HG02852 (cell line): Measurements from ENCODE around the gene DNAAF3.
"Not testable (repeated sequence)": the region's sequence is repeated elsewhere in the genome, so short reads cannot be mapped to it uniquely, and the experiment has no call there.

Experiments
- ATAC-seq: cut with Tn5 transposase; IDR thresholded peaks from one replicate; pipeline ENCODE4 v1.9.1; 2021; ENCODE audit warnings: mild to moderate bottlenecking, moderate library complexity; ENCODE audit not compliant: unreplicated experiment

The DNAAF3 gene

DNA sequence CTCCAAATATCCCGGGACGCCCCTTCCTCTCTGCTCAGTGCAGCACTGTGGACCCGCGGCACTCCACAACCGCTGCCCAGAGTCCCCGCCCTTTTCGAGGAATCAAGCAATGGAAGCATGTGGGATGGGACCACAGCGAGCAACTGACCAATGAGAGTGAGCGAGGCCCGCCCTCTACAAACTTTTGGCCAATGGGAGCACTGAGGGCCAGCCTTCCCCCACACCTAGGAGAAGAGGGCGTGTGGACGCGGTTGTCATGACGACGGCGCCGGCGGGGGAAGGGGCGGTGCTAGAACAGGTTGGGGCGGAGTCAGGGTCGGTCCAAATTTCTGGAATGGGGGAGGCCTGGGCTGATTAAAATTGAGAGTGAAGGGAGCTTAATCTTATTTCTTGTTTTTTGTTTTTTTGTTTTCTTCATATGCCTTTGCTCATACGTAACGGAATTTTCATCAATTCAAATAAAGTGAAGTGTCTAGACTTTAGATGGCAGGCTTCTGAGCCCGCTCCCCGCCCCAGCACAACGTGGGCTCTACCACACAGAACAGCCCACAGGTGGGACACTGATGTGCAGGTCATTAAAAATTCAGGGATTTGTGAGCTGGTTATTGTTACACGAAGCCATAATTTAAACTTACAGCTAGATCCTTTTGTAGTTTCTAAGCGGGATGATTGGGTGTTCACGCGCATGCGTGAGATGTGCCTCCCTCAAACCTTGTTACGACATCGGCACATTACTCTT, at the start of gene DNAAF3:
Gene DNAAF3, minus strand, starts transcription at position 84 of the 739 bp plus-strand sequence. CDS start 200 bp downstream, outside the sequence.
- peak; percentile 61 for ATAC-seq

DNA sequence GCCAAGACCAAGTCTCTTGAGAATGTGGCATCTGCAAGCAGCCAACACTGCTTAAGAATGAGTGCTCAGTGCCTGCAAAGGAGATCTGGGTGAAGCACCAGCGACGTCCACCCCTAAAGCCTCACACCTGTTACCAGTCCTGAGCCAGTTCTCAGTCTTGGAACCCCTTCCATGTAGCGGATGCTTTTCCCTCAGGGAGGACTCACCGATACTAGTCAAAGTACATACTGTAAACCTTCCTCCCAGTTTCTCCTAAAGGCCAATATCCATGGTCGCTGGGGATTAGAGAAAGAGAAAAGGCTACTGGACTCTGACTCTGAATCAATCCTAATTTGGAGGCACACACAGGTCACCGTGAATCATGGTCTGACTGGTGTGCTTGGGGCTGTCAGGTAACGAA, 47.1 kb upstream of the DNAAF3 start:
- ATAC-seq, result no peak

DNA sequence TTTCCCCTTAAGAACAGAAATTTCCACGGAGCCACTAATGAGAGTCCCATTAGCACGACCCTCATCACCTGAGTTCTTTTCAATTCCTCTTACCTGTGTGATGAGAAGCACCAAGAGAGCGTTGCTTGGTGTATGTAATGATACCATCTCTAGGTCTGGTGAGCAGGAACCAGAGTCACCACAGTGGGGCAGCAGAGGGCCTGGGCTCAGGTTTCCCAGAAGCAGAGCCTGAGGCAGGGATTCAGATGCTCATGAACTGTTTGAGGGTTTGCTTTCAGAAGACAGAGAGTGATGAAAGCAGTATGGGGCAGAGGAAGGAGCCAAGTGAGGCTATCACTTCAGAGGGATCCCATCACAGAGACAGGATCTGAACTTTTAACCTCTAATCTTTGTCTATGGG, 46.0 kb upstream of the DNAAF3 start:
- ATAC-seq, result no peak

DNA sequence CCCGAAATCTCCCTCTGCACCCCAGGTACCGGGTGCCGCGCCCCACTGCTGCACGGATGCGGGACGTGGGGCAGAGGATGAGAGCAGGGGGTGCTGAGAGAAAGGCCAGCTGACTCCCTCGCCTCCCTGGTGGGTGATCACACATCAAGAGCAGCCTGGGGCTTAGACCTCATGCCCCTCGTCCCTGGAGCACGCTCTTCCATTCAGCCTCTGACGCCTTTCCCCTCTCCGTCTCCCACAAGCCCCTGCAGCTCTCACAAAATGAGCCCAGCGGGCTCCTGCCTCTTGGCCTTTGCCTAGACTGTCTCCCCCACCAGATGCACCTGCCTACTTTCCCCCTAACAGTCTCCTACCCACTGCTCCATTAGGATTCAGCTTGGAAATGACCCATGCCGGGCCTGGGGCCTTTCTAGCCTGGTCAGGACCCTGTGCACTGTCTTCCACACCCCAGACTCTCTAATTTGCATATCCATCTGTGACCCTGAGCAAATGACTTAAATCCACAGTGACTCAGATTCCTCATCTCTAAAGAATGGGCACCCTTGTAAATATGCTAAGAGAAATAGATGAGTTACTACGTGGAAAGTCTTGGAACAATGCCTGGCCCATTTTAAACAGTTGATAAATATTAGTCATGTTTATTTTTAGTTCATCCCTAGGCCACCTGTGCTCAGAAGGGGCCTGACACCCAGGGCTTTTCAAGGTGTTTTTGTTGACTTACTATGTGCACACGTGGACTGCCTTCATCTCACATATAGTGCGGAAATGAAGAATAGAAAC, 43.5 kb upstream of the DNAAF3 start:
- no peak for ATAC-seq

DNA sequence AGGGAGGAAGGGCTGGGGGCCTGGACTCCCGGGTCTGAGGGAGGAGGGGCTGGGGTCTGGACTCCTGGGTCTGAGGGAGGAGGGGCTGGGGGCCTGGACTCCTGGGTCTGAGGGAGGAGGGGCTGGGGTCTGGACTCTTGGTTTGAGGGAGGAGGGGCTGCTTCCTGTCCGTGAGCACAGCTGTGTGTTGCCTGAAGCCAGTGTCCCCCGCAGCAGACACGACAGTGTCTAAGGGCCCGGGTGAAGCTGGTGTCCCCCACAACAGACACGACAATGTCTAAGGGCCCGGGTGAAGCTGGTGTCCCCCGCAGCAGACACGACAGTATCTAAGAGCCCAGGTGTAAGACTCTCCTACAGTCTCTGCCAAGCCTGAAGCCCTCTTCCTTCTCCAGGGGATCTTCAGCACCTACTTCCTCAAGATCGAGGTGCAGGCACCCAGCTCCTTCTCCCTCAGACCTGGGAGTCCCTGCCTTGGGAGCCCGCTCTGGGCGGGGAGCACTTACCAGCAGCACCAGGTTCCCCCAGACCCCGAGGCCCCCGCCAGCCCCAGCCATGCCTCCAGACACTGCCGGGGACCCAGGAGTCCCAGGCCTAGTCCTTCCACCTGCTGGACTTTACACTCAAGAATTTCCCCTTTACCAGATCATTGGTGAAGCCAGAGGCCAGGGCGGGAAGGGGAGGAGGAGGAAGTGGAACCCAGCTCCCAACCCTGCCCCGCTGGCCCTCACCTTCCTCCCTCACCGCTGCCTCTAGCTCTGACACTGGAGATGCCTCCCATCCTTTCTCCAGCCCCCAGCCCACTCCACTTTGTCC, 42.7 kb upstream of the DNAAF3 start, which contains the start of gene PTPRH:
Gene PTPRH, minus strand, starts transcription at position 622 of the 813 bp plus-strand sequence. Its CDS starts 68 bp downstream, at position 554.
- no peak for ATAC-seq

DNA sequence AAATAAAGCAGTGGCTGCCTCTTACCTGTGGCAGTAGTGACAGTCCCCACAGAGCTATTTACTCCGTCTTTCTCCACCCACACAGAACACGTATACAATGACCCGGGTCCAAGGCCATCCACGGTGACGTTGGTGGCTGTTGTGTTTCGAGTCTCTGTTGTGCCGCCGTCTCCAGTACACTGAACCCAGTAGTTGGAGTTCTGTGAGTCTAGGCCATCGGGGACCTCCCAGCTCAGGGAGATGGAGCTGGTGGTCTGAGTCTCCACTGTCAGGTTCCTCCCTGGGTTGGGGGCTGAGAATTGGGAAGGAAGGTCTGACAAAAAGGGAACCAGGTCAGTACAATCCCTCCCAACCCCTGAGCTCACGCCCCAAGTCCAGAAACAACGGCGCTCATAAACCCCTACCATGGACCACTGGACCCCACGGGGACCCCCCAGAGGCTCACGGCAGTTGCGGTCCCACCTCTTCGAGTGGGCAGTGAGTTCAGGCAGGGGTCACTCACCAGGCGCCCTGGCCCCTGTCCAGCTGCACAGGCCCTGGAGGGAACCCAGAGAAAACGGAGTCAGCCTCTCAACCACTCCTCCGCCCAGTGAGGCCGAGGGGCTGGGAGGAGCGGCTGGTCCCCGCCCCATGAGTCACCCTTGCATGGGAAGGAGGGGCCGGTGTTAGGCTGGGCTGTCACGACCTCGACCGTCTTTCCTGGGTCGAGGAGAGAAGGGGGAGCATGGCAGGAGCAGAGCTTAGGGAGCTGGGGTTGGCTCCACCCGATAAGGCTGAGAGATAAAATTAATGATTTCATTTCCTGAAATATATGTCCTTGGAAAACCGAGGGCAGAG, 40.5 kb upstream of the DNAAF3 start:
- no peak for ATAC-seq

DNA sequence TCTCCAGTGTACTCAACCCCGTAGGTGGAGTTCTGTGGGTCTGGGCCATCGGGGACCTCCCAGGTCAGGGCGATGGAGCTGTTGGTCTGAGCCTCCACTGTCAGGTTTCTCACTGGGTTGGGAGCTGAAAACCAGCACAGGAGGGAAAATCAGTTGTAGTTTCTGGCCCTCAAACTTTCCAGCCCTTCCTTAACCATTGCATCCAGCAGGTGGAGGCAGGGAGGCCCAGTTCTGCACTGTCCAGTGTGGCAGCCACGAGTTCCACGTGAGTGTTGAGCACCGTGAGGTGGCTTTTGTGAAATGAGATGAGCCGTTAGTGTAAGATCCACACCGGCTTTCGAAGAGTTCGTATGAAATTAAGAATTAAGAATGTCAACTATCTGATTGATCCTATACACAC, 35.8 kb upstream of the DNAAF3 start:
- ATAC-seq, result not testable (repeated sequence)

DNA sequence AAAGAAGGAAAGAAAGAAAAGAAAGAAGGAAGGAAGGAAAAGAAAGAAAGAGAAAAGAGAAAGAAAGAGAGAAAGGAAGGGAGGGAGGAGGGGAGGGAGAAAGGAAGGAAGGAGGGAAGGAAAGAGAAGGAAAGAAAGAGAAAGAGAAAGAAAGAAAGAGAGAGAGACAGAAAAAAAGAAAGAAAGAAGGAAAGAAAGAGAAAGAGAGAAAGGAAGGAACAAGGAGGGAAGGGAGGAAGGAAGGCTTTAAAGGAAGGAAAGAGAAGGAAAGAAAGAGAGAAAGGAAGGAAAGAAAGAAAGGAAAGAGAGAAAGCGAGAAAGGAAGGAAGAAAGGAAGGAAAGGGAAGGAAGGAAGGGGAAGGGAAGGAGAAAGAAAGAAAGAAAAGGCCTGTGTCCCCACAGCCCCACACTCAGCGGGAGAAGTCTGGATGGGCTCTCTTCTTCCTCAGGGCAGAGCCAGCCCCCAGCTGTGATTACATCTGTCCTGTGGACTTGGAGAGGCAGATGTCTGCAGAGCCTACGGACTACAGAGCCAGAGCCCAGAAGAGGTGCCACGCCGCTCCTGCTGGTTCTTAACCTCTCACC, 33.3 kb upstream of the DNAAF3 start:
- no peak for ATAC-seq

DNA sequence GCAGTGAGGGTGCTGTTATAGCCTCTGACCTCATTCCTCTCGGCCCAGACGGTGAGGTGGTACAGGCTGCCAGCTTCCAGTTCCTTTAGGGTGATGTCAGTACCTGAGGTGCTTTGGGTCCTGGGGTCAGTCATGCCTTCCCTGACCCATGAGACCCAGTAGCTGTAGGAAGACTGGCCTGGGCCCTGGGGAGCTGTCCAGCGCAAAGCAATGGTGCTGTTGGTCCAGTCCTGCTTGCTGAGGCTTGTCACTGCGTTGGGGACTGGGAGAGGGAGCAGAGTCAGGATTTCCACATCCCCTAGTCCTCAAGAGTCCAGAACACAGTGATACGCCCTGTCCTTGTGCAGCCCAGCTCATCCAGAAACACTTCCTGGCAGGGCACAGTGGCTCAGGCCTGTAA, 32.2 kb upstream of the DNAAF3 start:
- ATAC-seq, result no peak

DNA sequence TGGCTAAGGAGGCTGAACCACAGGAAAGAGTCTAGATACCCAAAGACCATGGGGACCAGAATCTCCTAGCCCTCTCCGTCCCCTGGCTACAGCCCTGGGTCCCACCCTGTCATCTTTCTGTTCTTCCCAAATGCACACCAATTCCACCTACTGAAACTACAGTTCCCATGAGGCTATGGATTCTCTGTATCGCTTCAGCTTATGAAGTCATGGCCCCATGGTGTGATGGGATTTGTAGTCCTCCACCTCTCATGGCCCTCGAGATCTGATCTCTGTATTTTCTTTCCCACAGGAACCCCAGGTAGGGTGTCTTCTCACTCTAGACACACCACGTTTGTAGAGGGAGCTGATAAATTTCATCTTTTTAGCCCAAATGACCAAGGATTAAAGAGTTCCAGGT, 31.1 kb upstream of the DNAAF3 start:
- no peak for ATAC-seq

DNA sequence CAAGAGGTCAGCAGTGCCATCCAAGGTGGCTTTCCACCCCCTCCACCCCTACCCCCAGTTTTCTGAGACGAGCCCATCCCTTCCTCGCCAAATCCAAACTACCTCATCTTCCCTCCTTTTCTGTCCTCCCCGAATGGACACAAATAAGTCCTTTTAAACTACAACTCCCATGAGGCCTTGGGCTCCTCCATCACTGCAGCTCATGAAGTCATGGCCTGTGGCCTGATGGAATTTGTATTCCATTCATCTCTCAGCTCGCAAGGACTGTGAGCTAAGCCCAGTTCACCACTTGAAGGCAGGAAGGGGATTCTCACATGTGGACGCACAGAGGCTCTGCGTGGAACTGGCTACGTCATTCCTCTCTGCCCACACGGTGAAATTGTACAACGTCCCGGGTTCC, 30.4 kb upstream of the DNAAF3 start:
- no peak for ATAC-seq

DNA sequence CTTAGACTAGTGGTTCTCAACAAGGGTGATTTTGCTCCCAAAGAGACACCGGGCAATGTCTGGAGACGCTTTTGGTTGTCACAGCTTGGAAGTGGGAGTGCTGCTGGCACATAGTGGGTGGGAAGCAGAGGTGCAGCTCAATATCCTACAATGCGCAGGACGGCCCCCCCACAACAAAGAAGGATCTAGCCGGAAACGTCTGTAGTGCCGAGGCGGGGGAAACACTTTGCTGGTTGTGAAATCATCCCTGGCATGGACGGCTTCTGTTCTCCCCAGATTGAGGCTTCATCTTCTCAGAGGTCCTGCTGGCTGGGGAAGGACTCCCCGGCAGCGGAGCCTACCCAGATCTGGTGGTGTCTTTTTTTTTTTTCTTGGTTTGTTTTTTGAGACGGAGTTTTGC, 27.1 kb upstream of the DNAAF3 start:
- no peak for ATAC-seq

DNA sequence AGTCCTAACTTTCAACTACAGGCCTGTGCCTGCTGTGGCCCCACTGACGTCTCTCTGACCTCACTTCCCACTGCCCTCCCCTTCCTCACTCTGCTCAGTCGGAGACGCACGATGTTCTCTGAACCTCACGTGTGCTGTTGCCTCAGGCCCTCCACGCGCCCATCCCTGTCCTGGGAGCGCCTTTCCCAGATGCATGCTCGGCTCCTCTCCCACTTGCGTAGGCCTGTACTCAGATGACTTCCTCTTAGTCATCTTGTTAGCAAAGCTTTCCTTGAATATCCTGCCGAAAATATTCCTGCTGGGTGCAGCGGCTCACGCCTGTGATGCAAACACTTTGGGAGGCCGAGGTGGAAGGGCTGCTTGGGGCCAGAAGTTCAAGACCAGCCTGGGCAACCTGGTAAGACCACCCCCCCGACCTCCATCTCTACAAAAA, 23.0 kb upstream of the DNAAF3 start:
- ATAC-seq, result no peak

DNA sequence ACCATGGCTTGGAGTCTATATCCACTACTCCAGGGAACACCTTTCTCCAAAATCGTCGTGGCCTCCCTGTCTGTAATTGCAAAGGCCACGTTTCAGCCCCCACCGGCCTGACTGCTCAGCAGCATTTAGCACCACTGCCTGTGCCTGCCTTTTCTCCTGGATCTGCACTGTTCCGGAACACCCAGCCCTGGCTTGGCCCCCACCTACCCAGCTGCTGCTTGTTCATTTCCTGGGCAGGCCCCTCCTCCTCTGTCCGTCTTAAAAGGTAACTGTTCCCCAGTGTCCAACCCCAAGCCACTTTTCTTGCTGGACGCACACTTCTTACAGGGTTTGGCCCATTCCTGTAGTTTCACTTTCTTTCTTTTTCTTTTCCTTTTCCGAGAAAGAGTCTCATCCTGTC, 22.2 kb upstream of the DNAAF3 start:
- ATAC-seq, result no peak

DNA sequence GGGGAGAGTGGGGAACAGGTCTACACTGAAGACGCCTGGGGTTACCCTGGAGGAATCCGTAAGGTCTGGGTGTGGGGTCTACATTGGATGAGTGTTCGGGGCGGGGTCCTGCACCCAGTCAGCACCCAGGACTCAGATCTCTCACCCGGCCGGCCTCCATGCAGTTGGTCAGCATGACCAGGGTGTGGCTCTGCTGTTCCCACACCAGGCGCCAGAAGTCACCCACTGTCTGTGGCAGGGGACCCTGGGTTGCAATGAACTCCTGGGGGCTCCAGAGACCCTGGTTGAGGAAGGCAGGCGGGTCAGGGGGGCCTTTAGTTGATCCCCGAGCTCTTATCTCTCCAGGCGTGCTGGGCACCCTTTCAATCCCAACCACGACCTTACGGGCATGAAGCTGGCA, 19.7 kb upstream of the DNAAF3 start:
- ATAC-seq, result no peak

DNA sequence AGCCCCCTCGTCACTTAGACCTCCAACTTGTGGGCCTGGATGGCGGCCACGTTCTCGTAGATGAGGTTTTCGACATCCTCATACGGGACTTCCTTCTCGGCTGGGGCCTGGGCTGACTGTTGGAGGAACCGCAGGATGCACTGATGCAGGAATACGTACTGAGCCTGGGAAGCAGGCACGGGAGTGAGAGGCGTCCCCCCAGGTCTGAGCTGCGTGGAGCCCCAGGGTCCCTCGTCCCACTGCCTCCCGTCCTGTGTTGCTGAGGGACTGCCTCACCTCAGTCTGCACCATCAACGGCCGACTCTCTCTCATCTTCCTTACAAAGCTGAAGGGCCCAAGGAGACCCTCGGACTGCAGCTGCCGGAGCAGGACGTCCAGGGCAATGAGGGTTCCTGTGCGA, 15.3 kb upstream of the DNAAF3 start:
- no peak for ATAC-seq

DNA sequence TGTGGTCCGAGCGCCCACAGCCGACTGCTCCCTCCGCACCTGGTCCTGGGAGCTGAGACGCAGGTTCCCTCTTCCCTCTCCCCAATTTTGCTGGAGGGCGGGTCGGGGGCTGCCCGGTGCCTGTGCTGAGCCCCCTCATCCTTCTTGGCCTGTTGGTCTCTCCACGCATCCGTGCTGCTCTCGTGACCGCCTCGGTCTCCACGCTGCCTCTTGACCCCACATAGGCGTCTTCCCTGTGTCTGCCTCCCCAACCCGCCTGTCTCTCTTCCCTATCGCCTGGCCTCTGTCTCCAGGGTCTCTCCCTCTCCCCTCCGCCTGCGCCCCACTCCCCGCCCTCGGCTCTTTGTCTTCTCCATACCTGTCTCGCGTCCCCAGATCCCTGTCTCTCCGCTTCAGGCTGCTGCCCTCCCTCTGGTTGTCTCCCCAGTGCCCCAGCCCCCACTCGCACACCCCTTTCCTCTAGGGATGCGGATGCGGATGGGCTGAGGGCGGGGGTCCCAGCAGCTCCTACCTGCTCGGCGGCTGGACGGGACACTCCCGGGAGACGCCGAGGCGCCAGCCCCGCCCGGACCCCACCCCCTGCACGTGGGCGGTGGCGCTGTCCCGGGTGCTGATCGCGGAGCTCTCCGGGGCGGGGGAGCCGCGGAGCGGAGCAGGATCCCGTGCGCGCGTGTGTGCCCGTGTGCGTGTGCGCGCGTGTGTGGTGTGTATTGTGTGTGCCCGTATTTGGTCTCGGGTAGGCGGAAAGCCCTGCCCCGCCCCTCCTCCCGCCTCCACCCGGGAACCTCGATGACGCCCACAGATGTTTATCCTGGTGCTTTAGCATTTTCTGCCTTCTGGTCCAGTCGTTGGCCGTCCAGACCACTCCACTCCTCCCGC, 13.4 kb upstream of the DNAAF3 start, which contains the start of gene SYT5:
Gene SYT5, minus strand, starts transcription at position 684 of the 879 bp plus-strand sequence. CDS start 1,248 bp downstream, outside the sequence.
- no peak for ATAC-seq

DNA sequence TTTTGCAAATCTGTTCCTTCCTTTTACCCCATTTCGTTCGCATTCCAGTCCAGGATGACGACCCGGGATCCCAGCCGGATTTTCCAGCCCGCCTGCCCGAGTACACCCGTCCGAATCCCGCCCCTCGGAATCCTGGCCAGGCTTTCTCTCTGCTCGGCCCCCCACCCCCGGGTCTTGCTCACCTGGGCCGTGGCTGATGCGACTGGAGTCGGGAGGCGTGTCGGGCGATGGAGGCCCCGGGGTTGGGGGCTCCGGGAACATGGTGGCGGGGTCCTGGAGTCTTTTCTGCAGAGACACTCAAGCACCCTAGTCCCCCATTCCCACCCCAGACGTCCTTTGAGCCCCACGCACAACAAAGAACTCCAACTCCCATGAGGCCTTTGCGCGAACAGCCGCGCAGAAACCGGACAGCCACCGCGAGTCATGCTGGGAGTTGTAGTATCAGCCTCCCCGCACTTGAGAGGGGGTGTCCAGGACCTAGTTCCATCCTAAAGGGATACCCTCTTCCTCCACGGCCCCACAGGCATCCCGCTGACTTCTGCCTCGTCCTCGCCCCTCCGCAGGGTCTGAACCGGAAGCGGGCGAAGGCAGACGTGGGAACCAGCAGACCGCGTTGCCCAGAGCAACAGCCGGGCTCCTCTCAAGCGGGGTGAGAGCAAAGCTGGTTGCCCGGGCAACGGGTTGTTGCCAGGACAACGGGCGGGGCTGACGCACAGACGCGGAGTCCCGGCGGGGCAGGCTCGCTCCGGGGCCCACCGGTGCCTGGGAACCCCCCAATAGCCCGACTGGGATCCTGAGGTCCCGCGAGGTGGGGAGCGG, 12.6 kb upstream of the DNAAF3 start:
- no peak for ATAC-seq
